Liver (tissue), 9 donors: Measurements from ENCODE around the gene TRIM38. TPM values are rescaled to one million over a fixed set of nuclear protein-coding genes. Genes with fewer than 3 reads are reported as not detected.
"Not testable (repeated sequence)": the region's sequence is repeated elsewhere in the genome, so short reads cannot be mapped to it uniquely, and the experiment has no call there.

Source experiments
- DNase-seq: peaks from one replicate; pipeline ENCODE4 v3.0.0-alpha.2; 2017; ENCODE audit warnings: low spot score
- H3K27ac ChIP-seq, 2 donors: one replicate each; pipeline ENCODE4 v1.7.0; 2013; ENCODE audit warnings: inconsistent platforms in 2 of 2, low read length in 2 of 2, control low read depth in 1 of 2, low read depth in 1 of 2, mild to moderate bottlenecking in 1 of 2
- H3K27me3 ChIP-seq, 4 donors: one replicate each; pipeline versions ENCODE4 v1.6.1 to v1.7.0; 2013; ENCODE audit warnings: low read length in 3 of 4, inconsistent platforms in 1 of 4, mild to moderate bottlenecking in 1 of 4, moderate library complexity in 1 of 4; ENCODE audit not compliant: control insufficient read depth in 4 of 4, insufficient read depth in 4 of 4
- H3K36me3 ChIP-seq, 4 donors: one replicate each; pipeline versions ENCODE4 v1.6.1 to v1.7.0; 2013; ENCODE audit warnings: low read length in 3 of 4, mild to moderate bottlenecking in 3 of 4, low read depth in 1 of 4, moderate library complexity in 1 of 4; ENCODE audit not compliant: control insufficient read depth in 4 of 4, insufficient read depth in 3 of 4
- H3K4me1 ChIP-seq, 4 donors: one replicate each; pipeline versions ENCODE4 v1.6.1 to v1.7.0; 2013; ENCODE audit warnings: low read length in 3 of 4, mild to moderate bottlenecking in 3 of 4, moderate library complexity in 1 of 4; ENCODE audit not compliant: control insufficient read depth in 4 of 4, insufficient read depth in 4 of 4
- H3K4me3 ChIP-seq, 3 donors: one replicate each; pipeline versions ENCODE4 v1.6.1 to v1.7.0; 2013; ENCODE audit warnings: low read length in 3 of 3, control low read depth in 1 of 3, low read depth in 1 of 3, mild to moderate bottlenecking in 1 of 3
- H3K9ac ChIP-seq, 2 donors: one replicate each; pipeline ENCODE4 v1.7.0; 2013; ENCODE audit warnings: low read length in 2 of 2, mild to moderate bottlenecking in 2 of 2, moderate library complexity in 2 of 2, control low read depth in 1 of 2, low read depth in 1 of 2
- H3K9me3 ChIP-seq, 4 donors: one replicate each; pipeline versions ENCODE4 v1.6.1 to v1.7.0; 2013; ENCODE audit warnings: low read length in 3 of 4; ENCODE audit not compliant: control insufficient read depth in 4 of 4
- ATF3 ChIP-seq: IDR thresholded peaks from 2 replicates; pipeline ENCODE4 v1.6.1; 2016; ENCODE audit warnings: antibody characterized with exemption
- CTCF ChIP-seq: fragments of 150-350 bp; IDR thresholded peaks from 2 replicates; pipeline ENCODE4 v1.5.1; 2017; ENCODE audit warnings: improper control_type of control experiment, low read depth, low read length; ENCODE audit not compliant: missing input control
- EGR1 ChIP-seq, 2 donors: IDR thresholded peaks; 2 replicates each; pipeline ENCODE4 v1.6.1; 2016 to 2018; ENCODE audit warnings: antibody characterized with exemption in 2 of 2, low read depth in 2 of 2
- FOXA2 ChIP-seq: IDR thresholded peaks from 2 replicates; pipeline ENCODE4 v1.6.1; 2016; ENCODE audit warnings: antibody characterized with exemption
- GABPA ChIP-seq, 2 donors: IDR thresholded peaks in 1 of 2; conservative IDR thresholded peaks in 1 of 2; 2 replicates each; pipeline ENCODE4 v1.6.1; 2016; ENCODE audit warnings: antibody characterized with exemption in 2 of 2, mild to moderate bottlenecking in 1 of 2, moderate library complexity in 1 of 2
- HNF4A ChIP-seq, 2 donors: conservative IDR thresholded peaks; 2 replicates each; pipeline ENCODE4 v1.6.1; 2016; ENCODE audit warnings: antibody characterized with exemption in 2 of 2, mild to moderate bottlenecking in 2 of 2
- HNF4G ChIP-seq: IDR thresholded peaks from 2 replicates; pipeline ENCODE4 v1.6.1; 2016; ENCODE audit warnings: antibody characterized with exemption
- JUND ChIP-seq, 2 donors: IDR thresholded peaks; 2 replicates each; pipeline ENCODE4 v1.6.1; 2016; ENCODE audit warnings: antibody characterized with exemption in 2 of 2
- MAX ChIP-seq: IDR thresholded peaks from 2 replicates; pipeline ENCODE4 v1.6.1; 2016; ENCODE audit warnings: antibody characterized with exemption
- NR2F2 ChIP-seq: IDR thresholded peaks from 2 replicates; pipeline ENCODE4 v1.6.1; 2016; ENCODE audit warnings: antibody characterized with exemption
- RAD21 ChIP-seq, 2 donors: IDR thresholded peaks; 2 replicates each; pipeline ENCODE4 v1.6.1; 2016; ENCODE audit warnings: antibody characterized with exemption in 2 of 2, mild to moderate bottlenecking in 2 of 2
- REST ChIP-seq: IDR thresholded peaks from 2 replicates; pipeline ENCODE4 v1.6.1; 2016; ENCODE audit warnings: antibody characterized with exemption, mild to moderate bottlenecking
- RXRA ChIP-seq, 2 donors: IDR thresholded peaks; 2 replicates each; pipeline ENCODE4 v1.6.1; 2017 to 2018; ENCODE audit warnings: antibody characterized with exemption in 2 of 2, mild to moderate bottlenecking in 1 of 2
- SP1 ChIP-seq: IDR thresholded peaks from 2 replicates; pipeline ENCODE4 v1.6.1; 2018; ENCODE audit warnings: antibody characterized with exemption, mild to moderate bottlenecking
- TAF1 ChIP-seq: conservative IDR thresholded peaks from 2 replicates; pipeline ENCODE4 v1.6.1; 2016; ENCODE audit warnings: antibody characterized with exemption, mild to moderate bottlenecking
- YY1 ChIP-seq: IDR thresholded peaks from 2 replicates; pipeline ENCODE4 v1.6.1; 2016; ENCODE audit warnings: antibody characterized with exemption, mild to moderate bottlenecking
- ZBTB33 ChIP-seq: IDR thresholded peaks from 2 replicates; pipeline ENCODE4 v1.6.1; 2016; ENCODE audit warnings: antibody characterized with exemption
- WGBS: extraction: QIAGEN DNeasy Blood & Tissue Kit; methylation state at CpG from one replicate; pipeline ENCODE4 v1.1.7; 2013; 5-methylcytosine and 5-hydroxymethylcytosine counted together
- polyA plus RNA-seq, 2 donors: library from polyadenylated mRNA; stranded (reverse) in 1 of 2; unstranded in 1 of 2; fragments of 200-250 nt in 1 of 2; fragments of >200 nt in 1 of 2; fragmentation: Nextera tagmentation in 1 of 2; extraction: Ambion mirVana in 1 of 2; gene quantifications; one replicate each; pipeline versions ENCODE4 v1.2.1 to v1.2.3, GENCODE V29; 2013 to 2015
- total RNA-seq, 2 donors: library from RNA; depleted of rRNA; stranded (reverse); fragments of >200 nt; gene quantifications; one replicate each; pipeline ENCODE4 v1.2.3, GENCODE V29; 2014
- donor health status: healthy.
- donor health status: healthy.
- donor health status: healthy.
- donor health status: healthy.
- donor health status: healthy.

The TRIM38 gene
- total and polyA plus RNA-seq, 4 donors = 1.5 to 3.9 (median 2.9) TPM

- DNase-seq, H3K36me3 ChIP-seq, H3K27me3 ChIP-seq, H3K4me3 ChIP-seq, H3K27ac ChIP-seq, H3K9me3 ChIP-seq, H3K9ac ChIP-seq: not testable (repeated sequence)
- TF ChIP-seq RXRA (IDR thresholded peaks at IDR 0.05) = peak; percentile 16 to 39
- TF ChIP-seq HNF4A (conservative IDR thresholded peaks at IDR 0.05) = peak; percentile 54 to 72
- 70% methylated on average over 5 of the region's 5 CpGs for WGBS
- peaks cover 0 to 15% (median 2%) of the 10 kb centered on the region in 4 donors for H3K4me1 ChIP-seq
Observed at GRCh38 chr6:26014386-26014785, 51.8 kb downstream of the TRIM38 start.

GRCh38 chr6:26016245-26016962 lies 53.8 kb downstream of the TRIM38 start:
- peak overlapping the region; percentile 53 to 98 for H3K9ac ChIP-seq

More at GRCh38 chr6:26016245-26016962, 53.8 kb downstream of the TRIM38 start:
- Histone ChIP-seq H3K27ac (peak overlapping the region; percentile 89 to 97), H3K9me3 (no peaks in the 10 kb centered on the region), H3K36me3 (no peaks in the 10 kb centered on the region), H3K4me3 (peak overlapping the region; percentile 50 to 52 (median 52)), H3K4me1 (peaks cover 0 to 20% (median 2%) of the 10 kb centered on the region in 4 donors), H3K27me3 (no peaks in the 10 kb centered on the region)
- DNase-seq = peak; percentile 57
- 29% methylated on average over 29 of the region's 29 CpGs for WGBS
- TF ChIP-seq GABPA (IDR thresholded peaks at IDR 0.05 in 1 of 2, conservative IDR thresholded peaks at IDR 0.05 in 1 of 2) (peak in 1 of 2 donors; percentile 39), FOXA2 (no peak), ZBTB33 (peak; percentile 70), TAF1 (peak; percentile 69), REST (peak; percentile 37), HNF4A (conservative IDR thresholded peaks at IDR 0.05) (peak in 1 of 2 donors; percentile 20), CTCF (no peak), EGR1 (IDR thresholded peaks at IDR 0.05; ENCODE audit: low read depth in 2 of 2) (peak in 1 of 2 donors; percentile 43), JUND (IDR thresholded peaks at IDR 0.05) (no peak), SP1 (peak; percentile 60), YY1 (peak; percentile 92), NR2F2 (no peak), HNF4G (no peak), MAX (peak; percentile 43), RXRA (IDR thresholded peaks at IDR 0.05) (peak; percentile 76 to 92), RAD21 (IDR thresholded peaks at IDR 0.05) (peak in 1 of 2 donors; percentile 12), ATF3 (no peak)
